ENCODE measurements around the gene COQ8A. TPM values are rescaled to one million over a fixed set of nuclear protein-coding genes. Genes with fewer than 3 reads are reported as not detected.

COQ8A gene
- polyA plus RNA-seq, 1 of the 3 experiments (the other 2 are of a cell fraction): 11.8 TPM

DNA sequence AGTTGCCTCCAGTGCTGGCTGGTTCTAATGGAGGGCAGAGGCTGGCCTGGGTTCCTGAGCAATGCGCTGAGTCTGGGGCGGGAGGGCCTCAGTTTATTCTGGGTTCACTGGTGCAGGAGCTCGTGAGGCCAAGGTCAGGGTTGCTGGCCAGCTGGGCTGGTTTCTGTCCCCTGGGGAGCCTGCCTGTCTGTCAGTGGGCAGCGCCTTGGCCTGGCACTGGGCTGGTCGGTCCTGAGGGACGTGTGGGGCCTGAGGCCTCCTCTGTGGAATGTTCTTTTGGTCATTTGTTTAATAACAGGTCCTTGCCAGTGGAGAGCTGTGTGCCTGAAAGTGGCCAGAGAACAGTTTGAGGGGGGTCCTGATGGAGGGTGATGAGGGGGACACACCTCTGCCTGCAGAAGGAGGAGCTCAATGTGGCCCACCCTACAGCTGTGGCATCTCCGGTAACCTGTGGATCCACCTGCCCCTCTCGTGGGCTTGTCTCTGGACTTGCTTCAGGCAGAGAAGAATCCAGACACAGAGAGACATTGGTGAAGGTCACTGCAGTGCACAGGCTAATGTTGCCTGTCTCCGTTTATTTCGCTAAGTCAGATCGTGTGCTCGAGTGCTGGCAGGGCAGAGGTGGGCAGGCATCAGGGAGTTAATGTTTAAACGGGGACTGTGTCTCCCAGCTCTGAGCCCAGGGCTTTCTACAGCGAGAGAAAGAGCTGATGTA is 34.6 kb downstream of the COQ8A start:
- Histone ChIP-seq H3K27me3 (ENCODE audit: insufficient read depth) (no peaks in the 10 kb centered on the region), H3F3A (replicated peaks; ENCODE audit: insufficient read depth) (no peaks in the 10 kb centered on the region), H3K4me2 (no peak overlapping the region), H3K9me2 (no peaks in the 10 kb centered on the region), H2AFZ (ENCODE audit: low read depth) (no peak overlapping the region), H3K27ac (ENCODE audit: low read depth in 2 of 2, low read length in 1 of 2) (peak overlapping the region in 1 of 2 experiments; percentile 17; a peak in 1 of 4 replicates), H3K9ac (no peak overlapping the region), H3K9me3 (no peaks in the 10 kb centered on the region), H3K4me1 (ENCODE audit: control insufficient read depth in 1 of 2, insufficient read depth in 2 of 2, low read depth in 1 of 2, low read length in 1 of 2) (peaks cover 0 to 25% of the 10 kb centered on the region in 2 experiments; a peak in 1 of 4 replicates), H4K20me1 (ENCODE audit: insufficient read depth) (no peaks in the 10 kb centered on the region), H3K36me3 (replicated peaks in 1 of 2; ENCODE audit: control insufficient read depth in 1 of 2, insufficient read depth in 2 of 2, low read length in 1 of 2) (peaks cover 0 to 3% of the 10 kb centered on the region in 2 experiments), H3K4me3 (ENCODE audit: low read depth in 2 of 2, low read length in 1 of 2) (no peak overlapping the region), H3K79me2 (ENCODE audit: insufficient read depth) (no peaks in the 10 kb centered on the region)
- CTCF ChIA-PET: no interaction called here
- 83% methylated on average over 8 of the region's 14 CpGs for WGBS (ENCODE audit: low lambda C conversion rate)
- DNase-seq: no peak
- POLR2A ChIA-PET: no interaction called here
- TF ChIP-seq RFX5 (IDR thresholded peaks at IDR 0.05; ENCODE audit: low read length): no peak
- TF ChIP-seq JUND (IDR thresholded peaks at IDR 0.05): no peak
- no peak for TF ChIP-seq TEAD4 (IDR thresholded peaks at IDR 0.05; ENCODE audit: borderline replicate concordance, insufficient read depth)
- TF ChIP-seq SMC3 (IDR thresholded peaks at IDR 0.05; ENCODE audit: low read depth, low read length): no peak
- TF ChIP-seq, protein P1, sequence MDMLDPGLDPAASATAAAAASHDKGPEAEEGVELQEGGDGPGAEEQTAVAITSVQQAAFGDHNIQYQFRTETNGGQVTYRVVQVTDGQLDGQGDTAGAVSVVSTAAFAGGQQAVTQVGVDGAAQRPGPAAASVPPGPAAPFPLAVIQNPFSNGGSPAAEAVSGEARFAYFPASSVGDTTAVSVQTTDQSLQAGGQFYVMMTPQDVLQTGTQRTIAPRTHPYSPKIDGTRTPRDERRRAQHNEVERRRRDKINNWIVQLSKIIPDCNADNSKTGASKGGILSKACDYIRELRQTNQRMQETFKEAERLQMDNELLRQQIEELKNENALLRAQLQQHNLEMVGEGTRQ (IDR thresholded peaks at IDR 0.05; ENCODE audit: borderline replicate concordance, low read depth, low read length): no peak
- TF ChIP-seq MXI1 (IDR thresholded peaks at IDR 0.05; ENCODE audit: low read depth, low read length): no peak
- no peak for TF ChIP-seq TCF12 (IDR thresholded peaks at IDR 0.05)
- TF ChIP-seq, protein P2, sequence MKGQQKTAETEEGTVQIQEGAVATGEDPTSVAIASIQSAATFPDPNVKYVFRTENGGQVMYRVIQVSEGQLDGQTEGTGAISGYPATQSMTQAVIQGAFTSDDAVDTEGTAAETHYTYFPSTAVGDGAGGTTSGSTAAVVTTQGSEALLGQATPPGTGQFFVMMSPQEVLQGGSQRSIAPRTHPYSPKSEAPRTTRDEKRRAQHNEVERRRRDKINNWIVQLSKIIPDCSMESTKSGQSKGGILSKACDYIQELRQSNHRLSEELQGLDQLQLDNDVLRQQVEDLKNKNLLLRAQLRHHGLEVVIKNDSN (IDR thresholded peaks at IDR 0.05; ENCODE audit: borderline replicate concordance, low read depth): no peak
- no peak for TF ChIP-seq POLR2AphosphoS5 (IDR thresholded peaks at IDR 0.05; ENCODE audit: low read depth, low read length)
- TF ChIP-seq RCOR1 (IDR thresholded peaks at IDR 0.05; ENCODE audit: low read length): no peak
- TF ChIP-seq, protein P3, sequence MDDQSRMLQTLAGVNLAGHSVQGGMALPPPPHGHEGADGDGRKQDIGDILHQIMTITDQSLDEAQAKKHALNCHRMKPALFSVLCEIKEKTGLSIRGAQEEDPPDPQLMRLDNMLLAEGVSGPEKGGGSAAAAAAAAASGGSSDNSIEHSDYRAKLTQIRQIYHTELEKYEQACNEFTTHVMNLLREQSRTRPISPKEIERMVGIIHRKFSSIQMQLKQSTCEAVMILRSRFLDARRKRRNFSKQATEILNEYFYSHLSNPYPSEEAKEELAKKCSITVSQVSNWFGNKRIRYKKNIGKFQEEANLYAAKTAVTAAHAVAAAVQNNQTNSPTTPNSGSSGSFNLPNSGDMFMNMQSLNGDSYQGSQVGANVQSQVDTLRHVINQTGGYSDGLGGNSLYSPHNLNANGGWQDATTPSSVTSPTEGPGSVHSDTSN (IDR thresholded peaks at IDR 0.05): no peak
- TF ChIP-seq, protein P4, sequence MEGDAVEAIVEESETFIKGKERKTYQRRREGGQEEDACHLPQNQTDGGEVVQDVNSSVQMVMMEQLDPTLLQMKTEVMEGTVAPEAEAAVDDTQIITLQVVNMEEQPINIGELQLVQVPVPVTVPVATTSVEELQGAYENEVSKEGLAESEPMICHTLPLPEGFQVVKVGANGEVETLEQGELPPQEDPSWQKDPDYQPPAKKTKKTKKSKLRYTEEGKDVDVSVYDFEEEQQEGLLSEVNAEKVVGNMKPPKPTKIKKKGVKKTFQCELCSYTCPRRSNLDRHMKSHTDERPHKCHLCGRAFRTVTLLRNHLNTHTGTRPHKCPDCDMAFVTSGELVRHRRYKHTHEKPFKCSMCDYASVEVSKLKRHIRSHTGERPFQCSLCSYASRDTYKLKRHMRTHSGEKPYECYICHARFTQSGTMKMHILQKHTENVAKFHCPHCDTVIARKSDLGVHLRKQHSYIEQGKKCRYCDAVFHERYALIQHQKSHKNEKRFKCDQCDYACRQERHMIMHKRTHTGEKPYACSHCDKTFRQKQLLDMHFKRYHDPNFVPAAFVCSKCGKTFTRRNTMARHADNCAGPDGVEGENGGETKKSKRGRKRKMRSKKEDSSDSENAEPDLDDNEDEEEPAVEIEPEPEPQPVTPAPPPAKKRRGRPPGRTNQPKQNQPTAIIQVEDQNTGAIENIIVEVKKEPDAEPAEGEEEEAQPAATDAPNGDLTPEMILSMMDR (IDR thresholded peaks at IDR 0.05): no peak
- TF ChIP-seq, protein P5, sequence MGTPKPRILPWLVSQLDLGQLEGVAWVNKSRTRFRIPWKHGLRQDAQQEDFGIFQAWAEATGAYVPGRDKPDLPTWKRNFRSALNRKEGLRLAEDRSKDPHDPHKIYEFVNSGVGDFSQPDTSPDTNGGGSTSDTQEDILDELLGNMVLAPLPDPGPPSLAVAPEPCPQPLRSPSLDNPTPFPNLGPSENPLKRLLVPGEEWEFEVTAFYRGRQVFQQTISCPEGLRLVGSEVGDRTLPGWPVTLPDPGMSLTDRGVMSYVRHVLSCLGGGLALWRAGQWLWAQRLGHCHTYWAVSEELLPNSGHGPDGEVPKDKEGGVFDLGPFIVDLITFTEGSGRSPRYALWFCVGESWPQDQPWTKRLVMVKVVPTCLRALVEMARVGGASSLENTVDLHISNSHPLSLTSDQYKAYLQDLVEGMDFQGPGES (IDR thresholded peaks at IDR 0.05; ENCODE audit: low read depth, low read length): no peak
- no peak for TF ChIP-seq SIN3A (IDR thresholded peaks at IDR 0.05; ENCODE audit: borderline replicate concordance, low read depth, low read length)
- TF ChIP-seq GABPA (IDR thresholded peaks at IDR 0.05; ENCODE audit: low read depth): no peak
